HEK293T (cell line): Measurements from ENCODE around the gene INPP1.

Experiments used
- CTCF ChIA-PET: fragments of 350-600 bp; formaldehyde crosslinking; extraction: SDS; loops from one replicate; lab custom pipeline; 2021; ENCODE audit warnings: antibody characterized with exemption, inconsistent platforms; lab: Yijun Ruan, JAX
- POLR2A ChIA-PET: fragments of 350-600 bp; formaldehyde crosslinking; extraction: SDS; loops from one replicate; lab custom pipeline; 2020; ENCODE audit warnings: antibody characterized with exemption, inconsistent platforms; lab: Yijun Ruan, JAX
- DNase-seq: peaks from one replicate; pipeline ENCODE4 v3.0.0; 2012; ENCODE audit warnings: mixed read lengths; ENCODE audit errors: extremely low spot score
- ARNT ChIP-seq: fragments of 450-650 bp; IDR thresholded peaks from 2 replicates; pipeline ENCODE4 v1.6.1; 2017; ENCODE audit warnings: mild to moderate bottlenecking
- CTBP1 ChIP-seq: fragments of 450-650 bp; IDR thresholded peaks from 2 replicates; pipeline ENCODE4 v1.6.1; 2016; ENCODE audit warnings: borderline replicate concordance
- ELF4 ChIP-seq: fragments of 450-650 bp; IDR thresholded peaks from 2 replicates; pipeline ENCODE4 v1.6.1; 2017; ENCODE audit warnings: antibody characterized with exemption
- FOXA1 ChIP-seq: fragments of 450-650 bp; IDR thresholded peaks from 2 replicates; pipeline ENCODE4 v1.6.1; 2016; ENCODE audit warnings: mild to moderate bottlenecking
- FOXK2 ChIP-seq: fragments of 450-650 bp; IDR thresholded peaks from 2 replicates; pipeline ENCODE4 v1.6.1; 2016; ENCODE audit warnings: mild to moderate bottlenecking
- FOXM1 ChIP-seq: fragments of 450-650 bp; IDR thresholded peaks from 2 replicates; pipeline ENCODE4 v1.6.1; 2017; ENCODE audit warnings: mild to moderate bottlenecking, borderline replicate concordance
- HDGF ChIP-seq: fragments of 450-650 bp; IDR thresholded peaks from 2 replicates; pipeline ENCODE4 v1.6.1; 2017; ENCODE audit warnings: antibody characterized with exemption, borderline replicate concordance
- L3MBTL2 ChIP-seq: fragments of 450-650 bp; conservative IDR thresholded peaks from 2 replicates; pipeline ENCODE4 v1.6.1; 2016; ENCODE audit warnings: mild to moderate bottlenecking
- LEF1 ChIP-seq: fragments of 450-650 bp; IDR thresholded peaks from 2 replicates; pipeline ENCODE4 v1.6.1; 2017; ENCODE audit warnings: mild to moderate bottlenecking, borderline replicate concordance
- NFRKB ChIP-seq: fragments of 450-650 bp; IDR thresholded peaks from 2 replicates; pipeline ENCODE4 v1.6.1; 2016; ENCODE audit warnings: mild to moderate bottlenecking, moderate library complexity
- PKNOX1 ChIP-seq: fragments of 450-650 bp; IDR thresholded peaks from 2 replicates; pipeline ENCODE4 v1.6.1; 2016
- SP1 ChIP-seq: fragments of 450-650 bp; IDR thresholded peaks from 2 replicates; pipeline ENCODE4 v1.6.1; 2017
- SUZ12 ChIP-seq: fragments of 450-650 bp; IDR thresholded peaks from 2 replicates; pipeline ENCODE4 v1.6.1; 2016; ENCODE audit warnings: mild to moderate bottlenecking
- TARDBP ChIP-seq: fragments of 450-650 bp; IDR thresholded peaks from 2 replicates; pipeline ENCODE4 v1.6.1; 2016
- ZNF384 ChIP-seq: fragments of 450-650 bp; IDR thresholded peaks from 2 replicates; pipeline ENCODE4 v1.6.1; 2016

Gene INPP1

GRCh38 chr2:190318931-190319554, 24.3 kb upstream of the INPP1 start:
- ChIA-PET CTCF (interaction anchor here (0.6 to 0.9 kb wide), 3 partner anchors 197 to 555 kb away, joined by 3 to 7 read pairs (median 4); no protein-coding TSS in a partner anchor), POLR2A (interaction anchor here (1.2 to 2.2 kb wide), 4 partner anchors 10 to 556 kb away, joined by 4 to 17 read pairs (median 7); partner anchors contain the start of genes INPP1 and OSGEPL1)
- TF ChIP-seq SP1: no peak
- no peak for TF ChIP-seq HDGF
- no peak for TF ChIP-seq L3MBTL2
- TF ChIP-seq SUZ12: no peak
- TF ChIP-seq FOXM1: no peak
- no peak for TF ChIP-seq FOXK2
- no peak for TF ChIP-seq LEF1
- peak; percentile 14 for DNase-seq

- peak; percentile 91 for DNase-seq
- TF ChIP-seq PKNOX1 (no peak), HDGF (no peak), L3MBTL2 (peak; percentile 85)
- ChIA-PET POLR2A (interaction anchor here (0.8 to 2.2 kb wide), 5 partner anchors 9 to 557 kb away, joined by 4 to 17 read pairs (median 6); partner anchors contain the start of genes INPP1 and OSGEPL1), CTCF (interaction anchor here (0.8 to 0.9 kb wide), 2 partner anchors 231 to 1993 kb away, joined by 3 to 4 read pairs; no protein-coding TSS in a partner anchor)
Observed at GRCh38 chr2:190319555-190320498, 23.6 kb upstream of the INPP1 start, which contains the start of gene HIBCH. TSS of gene HIBCH (minus strand) at chr2:190319826. CDS start at chr2:190319750, 76 bp downstream.

- DNase-seq: no peak
- POLR2A ChIA-PET: no interaction called here
- TF ChIP-seq ARNT (no peak), NFRKB (no peak), HDGF (no peak), FOXA1 (no peak), L3MBTL2 (no peak), CTBP1 (no peak), LEF1 (no peak), FOXM1 (no peak)
- CTCF ChIA-PET: no interaction called here
Observed at GRCh38 chr2:190320696-190321095, 22.7 kb upstream of the INPP1 start.

GRCh38 chr2:190323406-190323805, 20.0 kb upstream of the INPP1 start:
- no peak for DNase-seq
- CTCF ChIA-PET: no interaction called here
- TF ChIP-seq LEF1: no peak
- no peak for TF ChIP-seq FOXK2
- TF ChIP-seq HDGF: no peak
- TF ChIP-seq CTBP1: no peak
- POLR2A ChIA-PET: no interaction called here

- no peak for DNase-seq
- no peak for TF ChIP-seq SP1
- TF ChIP-seq HDGF: no peak
- TF ChIP-seq ZNF384: no peak
- CTCF ChIA-PET: no interaction called here
- POLR2A ChIA-PET: no interaction called here
Observed at GRCh38 chr2:190325588-190325987, 17.8 kb upstream of the INPP1 start.

GRCh38 chr2:190327867-190328572, 15.4 kb upstream of the INPP1 start:
- ChIA-PET CTCF (interaction anchor here (1.0 kb wide), 1 partner anchor 17 kb away, joined by 3 read pairs; no protein-coding TSS in a partner anchor), POLR2A (interaction anchor here (3.1 kb wide), 1 partner anchor 9 kb away, joined by 8 read pairs; the partner anchor contains the start of gene HIBCH)
- DNase-seq: no peak
- no peak for TF ChIP-seq FOXK2
- no peak for TF ChIP-seq SP1

GRCh38 chr2:190328573-190329147, 14.7 kb upstream of the INPP1 start:
- POLR2A ChIA-PET: interaction anchor here (3.1 kb wide), 1 partner anchor 9 kb away, joined by 8 read pairs; the partner anchor contains the start of gene HIBCH
- DNase-seq: no peak
- CTCF ChIA-PET: interaction anchor here (1.0 kb wide), 1 partner anchor 17 kb away, joined by 3 read pairs; no protein-coding TSS in a partner anchor
- TF ChIP-seq SP1 (no peak), L3MBTL2 (no peak), FOXM1 (no peak), CTBP1 (no peak), FOXK2 (no peak), FOXA1 (no peak), NFRKB (no peak), TARDBP (no peak), SUZ12 (no peak), LEF1 (no peak), ELF4 (no peak)
